WTC11 (cell line): ENCODE data around the gene METAP1. TPM values are rescaled to one million over a fixed set of nuclear protein-coding genes. Genes with fewer than 3 reads are reported as not detected.

Source experiments
- ATAC-seq: fragments of 200-7000 bp; cut with Tn5 transposase; 2 replicates; pipeline ENCODE4 v1.10.0; 2021; ENCODE audit warnings: mild to moderate bottlenecking, moderate library complexity
- CTCF ChIA-PET: fragments of 300-600 bp; sonication (Branson Sonifier 250); formaldehyde crosslinking; loops from one replicate; lab custom pipeline; 2021; ENCODE audit warnings: antibody characterized with exemption; lab: Charles Lee
- POLR2A ChIA-PET: fragments of 350-600 bp; sonication (Branson Sonifier 250); formaldehyde crosslinking; loops from one replicate; lab custom pipeline; 2021; ENCODE audit warnings: antibody characterized with exemption; lab: Charles Lee
- DNase-seq: peaks from one replicate; pipeline ENCODE4 v3.0.0; 2021; ENCODE audit warnings: low spot score
- H3K27ac Mint-ChIP-seq: 2 replicates; pipeline ENCODE4 v1.8.0; 2021; ENCODE audit warnings: mixed read lengths
- H3K27me3 Mint-ChIP-seq: 2 replicates; pipeline ENCODE4 v1.8.0; 2021; ENCODE audit warnings: low read depth, mild to moderate bottlenecking, moderate library complexity, mixed read lengths
- H3K36me3 Mint-ChIP-seq: 2 replicates; pipeline ENCODE4 v1.8.0; 2021; ENCODE audit warnings: mixed read lengths
- H3K4me1 Mint-ChIP-seq: 2 replicates; pipeline ENCODE4 v1.8.0; 2022; ENCODE audit warnings: mixed read lengths
- H3K4me3 Mint-ChIP-seq: 2 replicates; pipeline ENCODE4 v1.8.0; 2021; ENCODE audit warnings: mild to moderate bottlenecking, moderate library complexity, mixed read lengths
- H3K9me3 Mint-ChIP-seq: 2 replicates; pipeline ENCODE4 v1.8.0; 2021; ENCODE audit warnings: mixed read lengths
- ELF4 ChIP-seq: sonication (generic); formaldehyde crosslinking; IDR thresholded peaks from 2 replicates; pipeline ENCODE4 v1.8.1; 2022; ENCODE audit warnings: low read depth, mild to moderate bottlenecking, moderate library complexity, missing genetic modification reagents
- JUN ChIP-seq: sonication (generic); formaldehyde crosslinking; IDR thresholded peaks from 2 replicates; pipeline ENCODE4 v1.8.0; 2023; ENCODE audit warnings: mild to moderate bottlenecking, missing genetic modification reagents
- NR3C1 ChIP-seq: sonication (generic); formaldehyde crosslinking; conservative IDR thresholded peaks from 2 replicates; pipeline ENCODE4 v1.8.1; 2023; ENCODE audit warnings: low read depth, mild to moderate bottlenecking, missing genetic modification reagents
- SMAD3 ChIP-seq: sonication (generic); formaldehyde crosslinking; IDR thresholded peaks from 2 replicates; pipeline ENCODE4 v1.8.0; 2022; ENCODE audit warnings: missing genetic modification reagents, mild to moderate bottlenecking, borderline replicate concordance
- TP53 ChIP-seq: sonication (generic); formaldehyde crosslinking; IDR thresholded peaks from 2 replicates; pipeline ENCODE4 v1.8.1; 2023; ENCODE audit warnings: mild to moderate bottlenecking, missing genetic modification reagents
- ZNF219 ChIP-seq: sonication (generic); formaldehyde crosslinking; IDR thresholded peaks from 2 replicates; pipeline ENCODE4 v1.8.0; 2023; ENCODE audit warnings: missing genetic modification reagents, mild to moderate bottlenecking, borderline replicate concordance
- total RNA-seq: library from RNA; stranded (reverse); gene quantifications from 3 replicates; pipeline ENCODE4 v1.2.3, GENCODE V29; 2021
- TF ChIP-seq, protein P1 (sequence below): sonication (generic); formaldehyde crosslinking; IDR thresholded peaks from 2 replicates; pipeline ENCODE4 v1.8.1; 2023; ENCODE audit warnings: mild to moderate bottlenecking, missing genetic modification reagents, moderate library complexity
- TF ChIP-seq, protein P2 (sequence below): sonication (generic); formaldehyde crosslinking; IDR thresholded peaks from 2 replicates; pipeline ENCODE4 v1.8.1; 2023; ENCODE audit warnings: mild to moderate bottlenecking, missing genetic modification reagents
- TF ChIP-seq, protein P3 (sequence below): sonication (generic); formaldehyde crosslinking; IDR thresholded peaks from 2 replicates; pipeline ENCODE4 v1.8.1; 2022; ENCODE audit warnings: missing genetic modification reagents, borderline replicate concordance
- TF ChIP-seq, protein P4 (sequence below): sonication (generic); formaldehyde crosslinking; IDR thresholded peaks from 2 replicates; pipeline ENCODE4 v1.8.0; 2023; ENCODE audit warnings: missing genetic modification reagents
- TF ChIP-seq, protein P5 (sequence below): fragments of 250-450 bp; sonication (Bioruptor Pico); IDR thresholded peaks from 2 replicates; pipeline ENCODE4 v1.9.0; 2021; ENCODE audit warnings: mild to moderate bottlenecking
- TF ChIP-seq, protein P6 (sequence below): fragments of 250-450 bp; sonication (Bioruptor Pico); conservative IDR thresholded peaks from 2 replicates; pipeline ENCODE4 v1.9.0; 2021; ENCODE audit warnings: mild to moderate bottlenecking
- TF ChIP-seq, protein P7 (sequence below): sonication (generic); formaldehyde crosslinking; IDR thresholded peaks from 2 replicates; pipeline ENCODE4 v1.8.1; 2022; ENCODE audit warnings: mild to moderate bottlenecking, moderate library complexity, missing genetic modification reagents
- TF ChIP-seq, protein P8 (sequence below): fragments of 250-450 bp; sonication (Bioruptor Pico); IDR thresholded peaks from 2 replicates; pipeline ENCODE4 v1.8.0; 2021; ENCODE audit warnings: mild to moderate bottlenecking

The METAP1 gene
- total RNA-seq, 1 experiment from 2014 or later, result 102 TPM

DNA sequence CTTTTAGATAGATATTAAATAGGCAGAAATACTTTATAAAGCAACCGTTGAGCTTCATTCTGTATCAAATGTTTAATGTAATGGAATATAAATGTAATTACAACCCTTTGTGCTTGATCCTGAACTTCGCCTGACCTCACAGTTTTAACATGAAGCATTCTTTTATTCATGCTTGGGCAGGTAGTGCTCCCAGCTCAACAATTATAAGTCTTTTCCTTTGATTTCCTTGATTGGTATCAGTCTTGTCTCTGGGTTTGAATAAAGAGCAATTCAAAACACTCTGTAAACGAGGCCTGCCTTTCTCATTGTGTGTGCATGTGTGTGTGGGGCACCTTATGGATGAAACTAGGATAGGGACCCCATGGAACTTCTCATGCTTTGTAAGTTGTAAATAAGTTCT, 6.8 kb downstream of the METAP1 start:
- Mint-ChIP-seq H3K27ac (peak overlapping the region; percentile 50), H3K4me1 (peaks cover 84% of the 10 kb centered on the region), H3K9me3 (no peaks in the 10 kb centered on the region), H3K4me3 (no peak overlapping the region; the same call in 1 of the 2 replicates), H3K27me3 (no peaks in the 10 kb centered on the region), H3K36me3 (no peaks in the 10 kb centered on the region)
- TF ChIP-seq SMAD3, result no peak
- TF ChIP-seq NR3C1 (CRISPR knock-in tag), result no peak
- TF ChIP-seq, protein P1, sequence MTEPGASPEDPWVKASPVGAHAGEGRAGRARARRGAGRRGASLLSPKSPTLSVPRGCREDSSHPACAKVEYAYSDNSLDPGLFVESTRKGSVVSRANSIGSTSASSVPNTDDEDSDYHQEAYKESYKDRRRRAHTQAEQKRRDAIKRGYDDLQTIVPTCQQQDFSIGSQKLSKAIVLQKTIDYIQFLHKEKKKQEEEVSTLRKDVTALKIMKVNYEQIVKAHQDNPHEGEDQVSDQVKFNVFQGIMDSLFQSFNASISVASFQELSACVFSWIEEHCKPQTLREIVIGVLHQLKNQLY (CRISPR knock-in tag), result no peak
- TF ChIP-seq, protein P2, sequence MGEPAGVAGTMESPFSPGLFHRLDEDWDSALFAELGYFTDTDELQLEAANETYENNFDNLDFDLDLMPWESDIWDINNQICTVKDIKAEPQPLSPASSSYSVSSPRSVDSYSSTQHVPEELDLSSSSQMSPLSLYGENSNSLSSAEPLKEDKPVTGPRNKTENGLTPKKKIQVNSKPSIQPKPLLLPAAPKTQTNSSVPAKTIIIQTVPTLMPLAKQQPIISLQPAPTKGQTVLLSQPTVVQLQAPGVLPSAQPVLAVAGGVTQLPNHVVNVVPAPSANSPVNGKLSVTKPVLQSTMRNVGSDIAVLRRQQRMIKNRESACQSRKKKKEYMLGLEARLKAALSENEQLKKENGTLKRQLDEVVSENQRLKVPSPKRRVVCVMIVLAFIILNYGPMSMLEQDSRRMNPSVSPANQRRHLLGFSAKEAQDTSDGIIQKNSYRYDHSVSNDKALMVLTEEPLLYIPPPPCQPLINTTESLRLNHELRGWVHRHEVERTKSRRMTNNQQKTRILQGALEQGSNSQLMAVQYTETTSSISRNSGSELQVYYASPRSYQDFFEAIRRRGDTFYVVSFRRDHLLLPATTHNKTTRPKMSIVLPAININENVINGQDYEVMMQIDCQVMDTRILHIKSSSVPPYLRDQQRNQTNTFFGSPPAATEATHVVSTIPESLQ (CRISPR knock-in tag), result no peak
- TF ChIP-seq, protein P3, sequence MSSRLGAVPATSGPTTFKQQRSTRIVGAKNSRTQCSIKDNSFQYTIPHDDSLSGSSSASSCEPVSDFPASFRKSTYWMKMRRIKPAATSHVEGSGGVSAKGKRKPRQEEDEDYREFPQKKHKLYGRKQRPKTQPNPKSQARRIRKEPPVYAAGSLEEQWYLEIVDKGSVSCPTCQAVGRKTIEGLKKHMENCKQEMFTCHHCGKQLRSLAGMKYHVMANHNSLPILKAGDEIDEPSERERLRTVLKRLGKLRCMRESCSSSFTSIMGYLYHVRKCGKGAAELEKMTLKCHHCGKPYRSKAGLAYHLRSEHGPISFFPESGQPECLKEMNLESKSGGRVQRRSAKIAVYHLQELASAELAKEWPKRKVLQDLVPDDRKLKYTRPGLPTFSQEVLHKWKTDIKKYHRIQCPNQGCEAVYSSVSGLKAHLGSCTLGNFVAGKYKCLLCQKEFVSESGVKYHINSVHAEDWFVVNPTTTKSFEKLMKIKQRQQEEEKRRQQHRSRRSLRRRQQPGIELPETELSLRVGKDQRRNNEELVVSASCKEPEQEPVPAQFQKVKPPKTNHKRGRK, result no peak
- POLR2A ChIA-PET, result no interaction called here
- ATAC-seq (no peak), DNase-seq (no peak)
- CTCF ChIA-PET, result no interaction called here

DNA sequence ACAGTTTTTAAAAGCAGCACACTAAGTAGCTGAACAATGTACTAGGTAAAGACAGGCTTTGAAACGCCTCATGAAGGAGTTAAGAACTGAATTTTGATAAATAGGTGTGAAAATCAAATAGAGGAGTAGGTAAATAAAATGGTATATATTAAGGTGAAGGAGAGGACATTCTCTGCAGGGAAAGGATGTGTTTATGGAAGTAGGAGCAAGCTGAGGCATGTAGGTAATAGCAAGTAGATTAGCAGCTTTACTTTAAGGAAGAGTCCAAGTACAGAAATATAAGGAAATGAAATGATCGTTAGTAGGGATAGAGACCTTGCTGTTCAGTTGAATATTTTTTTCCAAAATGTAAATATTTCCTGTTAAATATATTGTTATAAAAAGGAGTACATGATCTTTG, 12.5 kb downstream of the METAP1 start:
- Mint-ChIP-seq H3K27me3 (no peaks in the 10 kb centered on the region), H3K9me3 (peaks cover 25% of the 10 kb centered on the region), H3K27ac (peak overlapping the region; percentile 83), H3K4me3 (no peak overlapping the region), H3K4me1 (peaks cover 50% of the 10 kb centered on the region), H3K36me3 (peaks cover 33% of the 10 kb centered on the region)
- DNase-seq (no peak), ATAC-seq (no peak)
- CTCF ChIA-PET, result interaction anchor here (1.2 to 1.5 kb wide), 2 partner anchors 13 to 48 kb away, joined by 3 to 10 read pairs; partner anchors contain the start of gene METAP1
- TF ChIP-seq ZNF219 (CRISPR knock-in tag) (no peak), JUN (CRISPR knock-in tag) (no peak), ELF4 (CRISPR knock-in tag) (no peak), TP53 (CRISPR knock-in tag) (no peak)
- TF ChIP-seq, protein P4, sequence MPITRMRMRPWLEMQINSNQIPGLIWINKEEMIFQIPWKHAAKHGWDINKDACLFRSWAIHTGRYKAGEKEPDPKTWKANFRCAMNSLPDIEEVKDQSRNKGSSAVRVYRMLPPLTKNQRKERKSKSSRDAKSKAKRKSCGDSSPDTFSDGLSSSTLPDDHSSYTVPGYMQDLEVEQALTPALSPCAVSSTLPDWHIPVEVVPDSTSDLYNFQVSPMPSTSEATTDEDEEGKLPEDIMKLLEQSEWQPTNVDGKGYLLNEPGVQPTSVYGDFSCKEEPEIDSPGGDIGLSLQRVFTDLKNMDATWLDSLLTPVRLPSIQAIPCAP (CRISPR knock-in tag), result no peak
- TF ChIP-seq, protein P5, sequence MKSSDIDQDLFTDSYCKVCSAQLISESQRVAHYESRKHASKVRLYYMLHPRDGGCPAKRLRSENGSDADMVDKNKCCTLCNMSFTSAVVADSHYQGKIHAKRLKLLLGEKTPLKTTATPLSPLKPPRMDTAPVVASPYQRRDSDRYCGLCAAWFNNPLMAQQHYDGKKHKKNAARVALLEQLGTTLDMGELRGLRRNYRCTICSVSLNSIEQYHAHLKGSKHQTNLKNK (CRISPR knock-in tag), result no peak
- TF ChIP-seq, protein P6, sequence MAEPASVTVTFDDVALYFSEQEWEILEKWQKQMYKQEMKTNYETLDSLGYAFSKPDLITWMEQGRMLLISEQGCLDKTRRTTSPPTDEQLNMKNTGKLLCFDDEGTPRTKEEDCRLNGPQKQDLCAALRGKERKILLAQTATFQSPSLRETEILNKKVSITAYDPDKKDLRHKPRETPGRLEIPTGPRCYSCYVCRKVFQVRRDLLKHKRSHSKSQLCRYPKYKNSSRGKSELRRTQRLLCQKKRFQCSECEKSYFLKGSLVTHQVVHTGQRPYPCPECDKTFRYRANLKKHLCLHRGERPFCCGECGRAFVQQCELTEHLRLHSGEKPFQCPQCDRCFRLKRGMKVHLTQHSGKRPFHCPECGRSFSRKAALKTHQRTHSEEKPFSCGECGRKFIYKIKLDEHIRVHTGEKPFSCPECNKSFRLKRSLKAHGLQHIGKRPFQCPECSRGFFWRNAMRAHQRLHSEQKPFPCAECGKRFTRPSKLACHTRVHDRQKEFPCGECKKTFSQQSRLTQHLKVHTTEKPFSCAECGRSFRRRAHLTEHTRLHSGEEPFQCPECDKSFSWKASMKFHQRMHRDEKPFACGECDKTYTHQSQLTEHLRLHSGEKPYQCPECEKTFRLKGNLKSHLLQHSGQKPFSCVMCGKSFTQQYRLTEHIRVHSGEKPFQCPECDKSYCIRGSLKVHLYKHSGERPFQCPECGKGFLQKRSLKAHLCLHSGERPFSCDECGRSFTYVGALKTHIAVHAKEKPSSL (CRISPR knock-in tag), result no peak
- TF ChIP-seq, protein P7, sequence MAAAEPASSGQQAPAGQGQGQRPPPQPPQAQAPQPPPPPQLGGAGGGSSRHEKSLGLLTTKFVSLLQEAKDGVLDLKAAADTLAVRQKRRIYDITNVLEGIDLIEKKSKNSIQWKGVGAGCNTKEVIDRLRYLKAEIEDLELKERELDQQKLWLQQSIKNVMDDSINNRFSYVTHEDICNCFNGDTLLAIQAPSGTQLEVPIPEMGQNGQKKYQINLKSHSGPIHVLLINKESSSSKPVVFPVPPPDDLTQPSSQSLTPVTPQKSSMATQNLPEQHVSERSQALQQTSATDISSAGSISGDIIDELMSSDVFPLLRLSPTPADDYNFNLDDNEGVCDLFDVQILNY, result no peak
- TF ChIP-seq, protein P8, sequence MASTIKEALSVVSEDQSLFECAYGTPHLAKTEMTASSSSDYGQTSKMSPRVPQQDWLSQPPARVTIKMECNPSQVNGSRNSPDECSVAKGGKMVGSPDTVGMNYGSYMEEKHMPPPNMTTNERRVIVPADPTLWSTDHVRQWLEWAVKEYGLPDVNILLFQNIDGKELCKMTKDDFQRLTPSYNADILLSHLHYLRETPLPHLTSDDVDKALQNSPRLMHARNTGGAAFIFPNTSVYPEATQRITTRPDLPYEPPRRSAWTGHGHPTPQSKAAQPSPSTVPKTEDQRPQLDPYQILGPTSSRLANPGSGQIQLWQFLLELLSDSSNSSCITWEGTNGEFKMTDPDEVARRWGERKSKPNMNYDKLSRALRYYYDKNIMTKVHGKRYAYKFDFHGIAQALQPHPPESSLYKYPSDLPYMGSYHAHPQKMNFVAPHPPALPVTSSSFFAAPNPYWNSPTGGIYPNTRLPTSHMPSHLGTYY (CRISPR knock-in tag), result no peak
- POLR2A ChIA-PET, result no interaction called here
